Testis (tissue), 3 donors: ENCODE measurements around the gene VWC2. TPM values are rescaled to one million over a fixed set of nuclear protein-coding genes. Genes with fewer than 3 reads are reported as not detected.

Experiments
- DNase-seq: peaks from one replicate; pipeline ENCODE4 v3.0.0-alpha.2; 2019
- H3K27ac ChIP-seq, 2 donors: fragments of 200-600 bp; sonication (generic); one replicate each; pipeline ENCODE4 v1.5.1; 2019
- H3K27me3 ChIP-seq: fragments of 200-600 bp; sonication (generic); one replicate; pipeline ENCODE4 v1.5.1; 2019
- H3K36me3 ChIP-seq: fragments of 200-600 bp; sonication (generic); one replicate; pipeline ENCODE4 v1.5.1; 2017; ENCODE audit warnings: low read depth; ENCODE audit errors: missing control alignments
- H3K4me1 ChIP-seq: fragments of 200-600 bp; sonication (generic); one replicate; pipeline ENCODE4 v1.5.1; 2019
- H3K4me3 ChIP-seq, 2 donors: fragments of 200-600 bp; sonication (generic); one replicate each; pipeline ENCODE4 v1.5.1; 2017 to 2019
- H3K9me3 ChIP-seq: fragments of 200-600 bp; sonication (generic); one replicate; pipeline ENCODE4 v1.5.1; 2017
- CTCF ChIP-seq, 3 experiments: fragments of 450-650 bp in 2 of 3; fragments of 200-600 bp in 1 of 3; sonication (generic) in 1 of 3; IDR thresholded peaks; one replicate each; pipeline ENCODE4 v1.5.1; 2016 to 2019; ENCODE audit warnings: antibody characterized with exemption in 3 of 3, mild to moderate bottlenecking in 2 of 3, moderate library complexity in 1 of 3
- POLR2A ChIP-seq: fragments of 450-650 bp; IDR thresholded peaks from one replicate; pipeline ENCODE4 v1.6.1; 2017; ENCODE audit warnings: antibody characterized with exemption, mild to moderate bottlenecking, moderate library complexity
- WGBS, 2 donors: methylation state at CpG; one replicate each; pipeline ENCODE4 v1.1.5; 2018; 5-methylcytosine and 5-hydroxymethylcytosine counted together
- intact Hi-C: fragments of 100-400 bp; cut with DNase I; formaldehyde crosslinking; loops from one replicate; pipeline ENCODE4 v1.15.1; 2023; ENCODE audit warnings: low total_unique reads
- polyA plus RNA-seq: library from polyadenylated mRNA; stranded (reverse); fragments of 350-450 nt; fragmentation: Illumina TruSeq; extraction: RNeasy Lipid Tissue Mini Kit (QIAGEN cat#74804); gene quantifications from one replicate; pipeline ENCODE4 v1.2.3, GENCODE V29; 2014; ENCODE audit warnings: low read depth, low replicate concordance; ENCODE audit not compliant: insufficient read depth
- total RNA-seq, 2 donors: library from RNA; depleted of rRNA; stranded (reverse); fragments of >200 nt; gene quantifications; one replicate each; pipeline ENCODE4 v1.2.3, GENCODE V29; 2016

VWC2 gene
- total and polyA plus RNA-seq, 3 donors from 2014 or later: 0.08 to 0.31 (median 0.19) TPM

- no peak for DNase-seq
- intact Hi-C loops: no loop called here
- WGBS, 2 donors: 59 to 65% methylated on average over 8 of the region's 8 CpGs
Measured at GRCh38 chr7:49789736-49790135, 16.3 kb downstream of the VWC2 start.

GRCh38 chr7:49790209-49790608 lies 16.8 kb downstream of the VWC2 start:
- intact Hi-C loops: no loop called here
- H3K4me3 ChIP-seq: no peak overlapping the region
- H3K27ac ChIP-seq: no peak overlapping the region
- H3K9me3 ChIP-seq: no peaks in the 10 kb centered on the region
- no peaks in the 10 kb centered on the region for H3K27me3 ChIP-seq
- 65 to 66% methylated on average over 2 of the region's 2 CpGs for WGBS, 2 donors
- TF ChIP-seq CTCF (IDR thresholded peaks at IDR 0.05): no peak
- TF ChIP-seq POLR2A: no peak
- no peak for DNase-seq
- no peaks in the 10 kb centered on the region for H3K36me3 ChIP-seq
- no peaks in the 10 kb centered on the region for H3K4me1 ChIP-seq

More at GRCh38 chr7:49789736-49790135, 16.3 kb downstream of the VWC2 start:
- no peaks in the 10 kb centered on the region for H3K36me3 ChIP-seq
- TF ChIP-seq CTCF (IDR thresholded peaks at IDR 0.05) (no peak), POLR2A (no peak)
- H3K27ac ChIP-seq: no peak overlapping the region
- H3K4me3 ChIP-seq: no peak overlapping the region
- no peaks in the 10 kb centered on the region for H3K27me3 ChIP-seq
- no peaks in the 10 kb centered on the region for H3K9me3 ChIP-seq
- H3K4me1 ChIP-seq: no peaks in the 10 kb centered on the region

- intact Hi-C loops: no loop called here
- no peak for DNase-seq
- Histone ChIP-seq H3K27ac (no peak overlapping the region), H3K9me3 (no peaks in the 10 kb centered on the region), H3K36me3 (no peaks in the 10 kb centered on the region), H3K4me3 (no peak overlapping the region), H3K27me3 (no peaks in the 10 kb centered on the region), H3K4me1 (no peaks in the 10 kb centered on the region)
- no peak for TF ChIP-seq CTCF (IDR thresholded peaks at IDR 0.05)
- no peak for TF ChIP-seq POLR2A
- 44 to 52% methylated on average over 6 to 7 of the region's 7 CpGs for WGBS, 2 donors
Measured at GRCh38 chr7:49791088-49791741, 17.8 kb downstream of the VWC2 start.

GRCh38 chr7:49797987-49798660 lies 24.7 kb downstream of the VWC2 start:
- intact Hi-C loops: no loop called here
- no peak for TF ChIP-seq POLR2A
- TF ChIP-seq CTCF (IDR thresholded peaks at IDR 0.05): no peak
- Histone ChIP-seq H3K9me3 (no peaks in the 10 kb centered on the region), H3K27ac (no peak overlapping the region), H3K27me3 (no peaks in the 10 kb centered on the region), H3K36me3 (no peaks in the 10 kb centered on the region), H3K4me3 (no peak overlapping the region), H3K4me1 (no peaks in the 10 kb centered on the region)
- DNase-seq: no peak
- WGBS, 2 donors: 64 to 90% methylated on average over 5 to 6 of the region's 6 CpGs

- TF ChIP-seq CTCF (IDR thresholded peaks at IDR 0.05) (no peak), POLR2A (no peak)
- Histone ChIP-seq H3K27me3 (no peaks in the 10 kb centered on the region), H3K36me3 (no peaks in the 10 kb centered on the region), H3K4me3 (no peak overlapping the region), H3K9me3 (no peaks in the 10 kb centered on the region), H3K4me1 (no peaks in the 10 kb centered on the region), H3K27ac (no peak overlapping the region)
- no peak for DNase-seq
- intact Hi-C loops: no loop called here
- 86 to 88% methylated on average over 4 to 5 of the region's 5 CpGs for WGBS, 2 donors
Measured at GRCh38 chr7:49800031-49800430, 26.6 kb downstream of the VWC2 start.
